HG03175 (cell line): Measurements from ENCODE around the gene NCKAP5.
"Not testable (repeated sequence)": the region's sequence is repeated elsewhere in the genome, so short reads cannot be mapped to it uniquely, and the experiment has no call there.

Experiments used
- ATAC-seq: cut with Tn5 transposase; IDR thresholded peaks from one replicate; pipeline ENCODE4 v1.9.1; 2021; ENCODE audit warnings: mild to moderate bottlenecking, moderate library complexity; ENCODE audit not compliant: unreplicated experiment

Gene NCKAP5

DNA sequence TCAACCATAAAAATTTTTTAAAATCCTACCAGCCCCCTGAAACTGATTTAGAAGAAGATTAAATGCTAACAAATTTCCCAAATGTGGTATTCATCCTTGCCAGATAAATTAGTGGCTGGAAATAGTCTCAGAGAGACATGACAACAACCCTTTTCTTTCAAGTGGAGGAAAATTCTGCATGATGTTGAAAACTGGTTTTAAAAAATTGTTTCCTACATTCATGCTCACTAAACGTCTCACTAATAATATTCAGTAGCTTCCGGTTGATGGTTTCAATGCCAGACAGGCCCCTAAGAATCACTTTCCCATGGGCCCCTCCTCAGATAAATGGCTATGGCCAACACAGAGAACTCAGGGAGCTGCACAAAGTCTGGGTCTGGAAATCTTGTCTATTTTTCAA lies 43.2 kb downstream of the NCKAP5 start:
- ATAC-seq, result no peak

GRCh38 chr2:133523406-133523805 lies 44.9 kb downstream of the NCKAP5 start:
- no peak for ATAC-seq

GRCh38 chr2:133522204-133522603 lies 46.1 kb downstream of the NCKAP5 start:
- ATAC-seq, result no peak

GRCh38 chr2:133521146-133521745 lies 47.0 kb downstream of the NCKAP5 start:
- no peak for ATAC-seq

DNA sequence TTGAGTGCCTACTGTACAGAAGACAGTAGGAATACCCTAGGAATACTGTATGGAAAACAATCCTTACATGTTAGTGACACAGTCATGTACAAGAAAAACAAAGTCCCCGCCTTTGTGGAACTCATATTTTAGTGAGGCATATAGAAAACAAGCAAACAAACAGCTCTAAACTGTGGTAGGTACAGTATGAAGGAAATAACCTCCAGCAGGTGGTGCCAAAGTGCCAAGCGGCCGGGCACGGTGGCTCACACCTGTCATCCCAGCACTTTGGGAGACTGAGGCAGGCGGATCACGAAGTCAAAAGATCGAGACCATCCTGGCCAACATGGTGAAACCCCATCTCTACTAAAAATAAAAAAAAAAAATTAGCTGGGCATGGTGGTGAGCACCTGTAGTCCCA lies 48.6 kb downstream of the NCKAP5 start:
- not testable (repeated sequence) for ATAC-seq

DNA sequence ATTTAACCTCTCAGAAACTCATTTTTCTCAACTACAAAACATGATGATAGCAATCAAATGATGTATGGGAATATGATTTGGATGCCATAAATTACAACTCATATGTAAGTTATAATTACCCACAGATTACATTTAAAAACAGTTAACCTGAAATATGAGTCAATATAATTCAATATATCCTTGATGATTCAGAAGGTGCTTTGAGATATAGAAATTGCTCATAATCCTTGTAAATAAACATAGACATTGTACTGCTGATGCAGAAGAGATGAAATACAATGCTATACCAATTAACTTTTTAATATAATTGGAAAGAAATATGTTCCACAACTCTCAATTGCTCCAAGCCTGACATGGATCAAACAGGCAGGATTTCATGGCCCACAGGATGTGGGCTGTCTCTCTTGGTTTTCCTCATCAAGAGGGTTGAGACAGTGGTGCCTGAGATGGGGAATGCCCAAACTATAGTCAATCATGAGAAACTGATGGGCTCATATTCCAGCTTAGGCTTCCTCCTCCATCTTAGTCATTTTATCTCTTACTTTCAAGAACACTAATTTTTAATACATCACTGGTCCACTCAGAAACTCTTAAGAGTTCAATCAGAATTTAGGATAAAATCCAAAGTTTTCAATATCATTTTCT lies 49.4 kb downstream of the NCKAP5 start:
- no peak for ATAC-seq

- ATAC-seq, result no peak
Measured at GRCh38 chr2:133517876-133518275, 50.4 kb downstream of the NCKAP5 start.

DNA sequence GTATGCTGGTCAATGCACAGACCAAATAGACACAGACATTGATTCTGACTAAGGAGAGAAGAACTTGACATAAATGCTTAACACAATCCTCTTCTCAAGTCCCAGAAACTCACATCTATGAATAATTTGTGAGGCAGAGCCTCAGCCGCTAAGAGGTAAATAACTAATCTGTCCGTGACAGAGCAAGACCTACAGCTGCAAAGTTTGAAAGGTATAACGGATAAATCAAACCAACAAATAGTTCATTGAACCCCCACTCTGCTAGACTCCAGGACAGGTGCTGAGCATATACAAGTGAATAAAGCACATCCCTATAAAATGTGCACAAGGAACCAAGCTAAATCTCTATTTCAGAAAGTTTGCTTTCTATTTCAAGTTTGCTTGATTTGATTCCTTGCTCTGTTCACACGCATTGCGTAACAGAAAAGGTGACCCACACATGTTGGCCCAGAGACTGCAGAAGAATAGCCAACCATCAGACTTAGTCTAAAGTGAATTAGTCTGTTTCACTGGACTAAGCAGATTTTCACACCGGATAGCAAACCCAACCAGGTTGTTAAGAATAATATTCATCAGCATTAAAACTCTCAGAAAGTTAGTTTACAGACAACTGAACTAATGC lies 51.7 kb downstream of the NCKAP5 start:
- no peak for ATAC-seq

DNA sequence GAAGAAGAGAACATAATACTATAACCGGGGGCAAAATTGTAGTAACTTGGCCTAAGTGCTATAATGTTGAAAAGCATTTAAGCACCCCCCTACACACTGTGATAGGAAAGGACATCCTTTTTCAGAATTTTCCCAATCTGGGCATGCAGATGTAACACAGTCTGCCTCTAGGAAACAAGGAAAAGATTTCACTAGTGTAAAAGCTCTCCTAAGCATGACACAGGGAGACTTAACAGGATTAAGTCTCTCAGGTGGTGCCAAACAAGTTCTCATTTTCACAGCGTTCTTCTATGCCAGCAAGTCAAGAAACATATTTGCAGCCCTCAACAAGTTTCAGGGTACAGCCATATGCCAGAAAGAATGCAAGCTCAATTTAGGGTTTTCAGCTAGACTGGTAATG lies 53.0 kb downstream of the NCKAP5 start:
- no peak for ATAC-seq

GRCh38 chr2:133513893-133514292 lies 54.4 kb downstream of the NCKAP5 start:
- no peak for ATAC-seq

DNA sequence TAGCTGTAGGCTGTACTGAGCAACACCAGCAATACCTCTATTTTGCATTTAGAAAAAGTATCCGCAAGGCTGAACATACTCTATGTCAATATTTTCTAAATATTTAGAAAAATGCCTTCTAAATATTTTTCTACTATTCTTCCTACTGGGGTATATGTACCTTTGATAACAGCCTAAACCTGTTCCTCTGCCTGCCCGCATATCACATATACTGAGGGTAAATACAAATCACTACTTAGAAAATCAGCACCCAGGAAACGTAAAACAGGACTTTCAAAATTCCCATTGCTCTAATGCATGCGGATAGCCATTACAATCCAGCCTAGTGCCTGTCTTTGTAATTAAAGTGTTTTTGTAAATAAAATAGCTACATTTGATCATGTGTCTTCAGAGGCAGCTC lies 56.1 kb downstream of the NCKAP5 start:
- ATAC-seq, result no peak

GRCh38 chr2:133511679-133512078 lies 56.6 kb downstream of the NCKAP5 start:
- no peak for ATAC-seq

DNA sequence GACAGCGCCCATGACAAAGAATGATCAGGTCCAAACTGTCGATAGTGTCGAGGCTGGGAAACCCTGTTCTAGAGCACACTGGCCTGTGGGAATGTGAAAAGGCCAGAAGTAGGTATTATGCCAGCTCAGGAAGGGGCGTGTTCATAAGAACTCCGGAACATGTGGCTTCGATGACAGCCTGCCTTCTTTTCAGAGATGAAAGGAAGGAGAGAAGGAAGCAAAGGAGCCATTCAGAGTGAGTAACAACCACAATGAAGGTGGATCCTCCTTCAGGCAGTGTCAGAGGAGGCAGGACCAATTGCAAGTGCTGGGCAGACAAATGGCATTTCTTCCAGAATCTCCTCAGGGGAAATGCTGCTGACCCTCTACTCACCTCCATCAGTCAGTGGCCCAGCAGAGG lies 58.5 kb downstream of the NCKAP5 start:
- ATAC-seq, result no peak

DNA sequence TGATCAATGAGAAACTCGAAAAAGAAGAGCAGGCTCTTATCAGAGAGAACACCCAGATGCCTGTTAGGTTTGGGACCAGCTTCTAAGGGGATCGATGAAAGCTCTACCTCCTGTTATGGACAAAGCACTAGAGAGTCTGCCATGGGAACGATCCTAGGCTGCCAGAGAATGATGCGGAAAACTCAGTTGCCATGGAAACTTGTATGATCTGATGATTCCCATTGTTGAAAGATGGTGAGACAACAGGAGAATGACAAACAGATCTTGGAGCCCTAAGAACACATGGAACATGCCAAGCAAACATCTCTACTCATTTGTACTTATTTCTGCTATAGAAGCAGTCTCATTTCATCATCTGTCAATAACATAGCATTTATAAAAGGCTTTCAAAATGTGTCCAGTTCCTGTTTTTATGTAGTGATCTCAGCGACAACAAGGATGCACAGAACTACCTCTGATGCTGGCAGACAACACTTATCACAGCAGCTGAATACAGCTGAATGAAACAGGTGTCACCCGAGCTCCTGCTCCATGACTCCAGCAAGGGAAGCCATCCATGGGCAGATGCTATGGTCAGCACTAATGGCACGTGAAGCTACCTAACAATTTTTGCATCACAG lies 59.6 kb downstream of the NCKAP5 start:
- ATAC-seq, result no peak

GRCh38 chr2:133506996-133507395 lies 61.3 kb downstream of the NCKAP5 start:
- no peak for ATAC-seq

GRCh38 chr2:133504566-133505505 lies 63.4 kb downstream of the NCKAP5 start:
- ATAC-seq, result no peak

GRCh38 chr2:133503927-133504326 lies 64.3 kb downstream of the NCKAP5 start:
- no peak for ATAC-seq

GRCh38 chr2:133503323-133503722 lies 64.9 kb downstream of the NCKAP5 start:
- peak; percentile 81 for ATAC-seq

GRCh38 chr2:133502678-133503077 lies 65.6 kb downstream of the NCKAP5 start:
- no peak for ATAC-seq

DNA sequence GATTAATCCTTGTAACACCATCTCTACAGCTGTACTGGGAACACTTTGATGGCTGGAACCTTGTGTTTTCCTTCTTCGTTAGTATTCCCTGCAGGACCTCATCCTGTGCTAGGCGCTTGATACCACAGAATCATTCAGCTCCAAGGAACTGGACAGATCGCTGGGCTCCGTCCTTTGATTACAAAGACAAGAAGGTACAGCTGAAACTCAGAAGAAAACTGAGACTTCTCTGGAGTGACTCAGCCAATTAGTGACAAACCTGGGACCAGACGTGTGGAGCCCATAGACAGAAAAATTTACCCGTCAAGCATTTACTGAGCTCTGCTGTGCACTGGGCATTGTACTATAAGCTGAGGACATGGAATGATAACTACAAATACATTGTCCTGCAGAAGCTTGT lies 67.3 kb downstream of the NCKAP5 start:
- ATAC-seq, result no peak
